WTC11 (cell line): ENCODE results near the gene DNM3.

Experiments
- ATF1 ChIP-seq: sonication (generic); formaldehyde crosslinking; IDR thresholded peaks from 2 replicates; pipeline ENCODE4 v1.8.1; 2023; ENCODE audit warnings: mild to moderate bottlenecking, moderate library complexity, missing genetic modification reagents
- CTCF ChIP-seq: fragments of 200-600 bp; IDR thresholded peaks from 2 replicates; pipeline ENCODE4 v1.8.0; 2022; ENCODE audit warnings: antibody characterized with exemption
- FOXJ3 ChIP-seq: sonication (generic); formaldehyde crosslinking; IDR thresholded peaks from 2 replicates; pipeline ENCODE4 v1.9.0; 2021; ENCODE audit warnings: missing genetic modification reagents, mild to moderate bottlenecking, borderline replicate concordance
- FOXK1 ChIP-seq: sonication (generic); formaldehyde crosslinking; IDR thresholded peaks from 2 replicates; pipeline ENCODE4 v1.8.0; 2022; ENCODE audit warnings: mild to moderate bottlenecking, moderate library complexity, missing genetic modification reagents
- GABPB1 ChIP-seq: sonication (generic); formaldehyde crosslinking; IDR thresholded peaks from 2 replicates; pipeline ENCODE4 v1.8.1; 2023; ENCODE audit warnings: mild to moderate bottlenecking, missing genetic modification reagents
- JUN ChIP-seq: sonication (generic); formaldehyde crosslinking; IDR thresholded peaks from 2 replicates; pipeline ENCODE4 v1.8.0; 2023; ENCODE audit warnings: mild to moderate bottlenecking, missing genetic modification reagents

GRCh38 chr1:172394811-172395210 lies 553.5 kb downstream of the DNM3 start:
- TF ChIP-seq FOXK1 = no peak
- no peak for TF ChIP-seq ATF1 (CRISPR knock-in tag)
- TF ChIP-seq JUN (CRISPR knock-in tag) = no peak
- no peak for TF ChIP-seq CTCF
- TF ChIP-seq FOXJ3 (CRISPR knock-in tag) = no peak
- TF ChIP-seq GABPB1 = no peak
